Measurements from ENCODE around the gene EBF3. TPM values are rescaled to one million over a fixed set of nuclear protein-coding genes. Genes with fewer than 3 reads are reported as not detected.
A peak's percentile ranks its signal among the peaks of the same experiment; 100 is the strongest.

The EBF3 gene
- total and polyA plus RNA-seq, 2 donors (not counting 3 experiments of a cell fraction or from before 2014, with no cell fraction given) = 0.92 to 2.7 TPM

DNA sequence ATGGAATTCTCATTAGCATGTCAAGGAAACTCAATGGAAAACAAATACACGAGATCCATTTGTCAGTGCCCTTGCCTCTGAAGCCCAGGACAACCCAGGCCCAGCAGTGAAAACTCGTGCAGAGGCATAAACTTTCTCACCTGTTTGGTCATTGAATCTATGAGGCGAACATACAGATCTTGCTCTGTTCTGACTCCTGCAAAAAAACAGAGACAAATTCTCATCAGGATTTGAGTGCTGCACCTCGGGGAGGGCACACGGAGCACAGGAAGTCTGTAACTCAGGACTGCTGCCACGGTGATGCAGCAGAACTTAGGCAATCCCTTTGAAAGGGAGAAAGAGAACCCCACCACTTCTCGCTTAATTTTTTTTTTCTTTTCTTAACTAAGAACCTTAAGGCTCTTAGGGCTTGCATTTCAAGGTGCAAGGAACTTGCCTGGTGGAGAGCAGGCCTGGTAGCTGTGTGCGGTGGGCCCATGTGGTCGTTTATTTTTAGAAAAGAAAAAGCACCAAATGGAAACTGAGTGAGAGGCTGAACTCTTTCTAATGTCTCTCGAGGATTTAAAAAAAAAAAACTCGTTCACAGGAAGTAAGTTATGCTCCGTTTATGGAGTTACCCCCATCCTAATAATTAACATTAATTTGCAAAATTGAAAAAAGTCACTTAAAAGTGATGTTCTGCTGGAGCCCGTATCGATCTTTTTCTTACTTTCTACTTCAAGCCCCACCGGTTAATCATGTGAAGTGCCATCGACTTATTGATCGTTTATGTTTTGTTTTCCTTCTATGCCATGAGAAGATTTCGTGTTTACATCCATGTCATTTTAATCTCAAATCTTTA is 1.8 kb downstream of the EBF3 start:
- DNase-seq (ENCODE audit: low read depth, low spot score) (no peak), FAIRE-seq (no peak)
- CTCF ChIA-PET = interaction anchor here (1.0 kb wide), 1 partner anchor 1750 kb away, joined by 3 read pairs; no protein-coding TSS in a partner anchor
- no peaks in the 10 kb centered on the region for H4K20me1 ChIP-seq (replicated peaks; ENCODE audit: control insufficient read depth, extremely low read depth, insufficient read depth, low read length)
- dilution Hi-C loops (cut with MboI; ENCODE audit: extremely low pct_ligation_motif_present, low sequenced_read_pairs) (no loop called here), intact Hi-C loops (cut with micrococcal nuclease) (loop anchor here (5.0 kb wide), 1 partner anchor 495 kb away; the partner anchor contains the start of gene MGMT)
- no peaks in the 10 kb centered on the region for H3K9me3 ChIP-seq (replicated peaks; ENCODE audit: control insufficient read depth, insufficient read depth, low read length)
- H3K4me1 ChIP-seq (ENCODE audit: control insufficient read depth, extremely low read depth, insufficient read depth, low read length) = peaks cover 9% of the 10 kb centered on the region
- POLR2A ChIA-PET = no interaction called here
- H3K4me3 ChIP-seq (replicated peaks in 1 of 3; ENCODE audit: insufficient read depth in 1 of 3, low read depth in 1 of 3, low read length in 3 of 3) = peak overlapping the region in 2 of 3 experiments; percentile 31 to 38
- no peak overlapping the region for H3K9ac ChIP-seq (replicated peaks; ENCODE audit: extremely low read depth, insufficient read depth, low read length)
- no peak overlapping the region for H2AFZ ChIP-seq (ENCODE audit: low read depth, low read length)
- no peak overlapping the region for H3K27ac ChIP-seq (ENCODE audit: insufficient read depth, low read depth, low read length)
- H3K79me2 ChIP-seq (ENCODE audit: control insufficient read depth, insufficient read depth, low read length) = no peaks in the 10 kb centered on the region
- no TSS peak for BruUV-seq (replicated peaks)
- no peak for TF ChIP-seq EZH2 (IDR thresholded peaks at IDR 0.05; ENCODE audit: borderline replicate concordance, low read depth, low read length, severe bottlenecking)
- TF ChIP-seq MYC (IDR thresholded peaks at IDR 0.05; ENCODE audit: low read depth, low read length) = no peak
- no peak for TF ChIP-seq JUN (IDR thresholded peaks at IDR 0.05; ENCODE audit: borderline replicate concordance, insufficient read depth, insufficient read length, low read depth)
- TF ChIP-seq, protein P1, sequence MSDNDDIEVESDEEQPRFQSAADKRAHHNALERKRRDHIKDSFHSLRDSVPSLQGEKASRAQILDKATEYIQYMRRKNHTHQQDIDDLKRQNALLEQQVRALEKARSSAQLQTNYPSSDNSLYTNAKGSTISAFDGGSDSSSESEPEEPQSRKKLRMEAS (IDR thresholded peaks at IDR 0.05; ENCODE audit: insufficient read depth, insufficient read length) = no peak
- TF ChIP-seq POLR2AphosphoS5 (IDR thresholded peaks at IDR 0.05; ENCODE audit: insufficient read depth, low read depth, low read length) = no peak
- no peak for TF ChIP-seq POLR2A (IDR thresholded peaks at IDR 0.05; ENCODE audit: low read depth, low read length)
- peaks cover 58 to 89% of the 10 kb centered on the region in 2 experiments for H3K27me3 ChIP-seq (ENCODE audit: control insufficient read depth in 2 of 2, insufficient read depth in 2 of 2, low read length in 2 of 2)
- peak overlapping the region; percentile 45 for H3K4me2 ChIP-seq (ENCODE audit: insufficient read depth, low read length)
- no peaks in the 10 kb centered on the region for H3K36me3 ChIP-seq (ENCODE audit: control insufficient read depth in 2 of 2, extremely low read depth in 1 of 2, insufficient read depth in 2 of 2, low read length in 2 of 2)
- no peaks in the 10 kb centered on the region for H3K9me1 ChIP-seq (replicated peaks; ENCODE audit: control insufficient read depth, extremely low read depth, insufficient read depth, low read length)
